Stimulated activated naive CD8-positive, alpha-beta T cell treated with anti-CD3 and anti-CD28 coated beads, Interleukin-15, amount 100 ng/mL, for 72 hours (primary cell): ENCODE data around the gene CHAT.

Experiments used
- ATAC-seq: fragments of 150-1000 bp; cut with Tn5 transposase; 2 replicates; pipeline ENCODE4 v1.10.0; 2021; ENCODE audit warnings: mild to moderate bottlenecking, moderate library complexity
- DNase-seq, 2 donors: peaks; one replicate each; pipeline ENCODE4 v3.0.0; 2021 to 2022
- H3K27ac Mint-ChIP-seq, 2 donors: one replicate each; pipeline ENCODE4 v1.8.0; 2022; ENCODE audit warnings: mild to moderate bottlenecking in 2 of 2, mixed read lengths in 2 of 2, moderate library complexity in 2 of 2
- H3K27me3 Mint-ChIP-seq: one replicate; pipeline ENCODE4 v1.8.0; 2022; ENCODE audit warnings: mixed read lengths
- H3K4me1 Mint-ChIP-seq: one replicate; pipeline ENCODE4 v1.8.0; 2022; ENCODE audit warnings: mild to moderate bottlenecking, mixed read lengths
- H3K4me3 Mint-ChIP-seq, 2 donors: one replicate each; pipeline ENCODE4 v1.8.0; 2022; ENCODE audit warnings: mild to moderate bottlenecking in 2 of 2, mixed read lengths in 2 of 2, moderate library complexity in 1 of 2
- H3K9me3 Mint-ChIP-seq, 2 donors: one replicate each; pipeline ENCODE4 v1.8.0; 2022; ENCODE audit warnings: mixed read lengths in 2 of 2

CHAT gene

GRCh38 chr10:49605216-49605938 is 8.5 kb upstream of the CHAT start:
- no peak for DNase-seq
- no peak for ATAC-seq
- peaks cover 98% of the 10 kb centered on the region for H3K27me3 Mint-ChIP-seq

GRCh38 chr10:49605939-49606509 is 7.8 kb upstream of the CHAT start:
- peaks cover 96% of the 10 kb centered on the region for H3K27me3 Mint-ChIP-seq
- ATAC-seq (no peak), DNase-seq (no peak)
- peaks cover 18% of the 10 kb centered on the region for H3K4me1 Mint-ChIP-seq
- no peaks in the 10 kb centered on the region for H3K9me3 Mint-ChIP-seq
- H3K27ac Mint-ChIP-seq: no peak overlapping the region
- H3K4me3 Mint-ChIP-seq: no peak overlapping the region

More at GRCh38 chr10:49605216-49605938, 8.5 kb upstream of the CHAT start:
- no peak overlapping the region for H3K27ac Mint-ChIP-seq
- H3K4me1 Mint-ChIP-seq: peaks cover 18% of the 10 kb centered on the region
- H3K9me3 Mint-ChIP-seq: no peaks in the 10 kb centered on the region
- no peak overlapping the region for H3K4me3 Mint-ChIP-seq

- no peak overlapping the region for H3K4me3 Mint-ChIP-seq
- peak; percentile 67 to 74 for DNase-seq
- peak; percentile 77 for ATAC-seq
- peaks cover 96% of the 10 kb centered on the region for H3K27me3 Mint-ChIP-seq
- peaks cover 0 to 8% of the 10 kb centered on the region in 2 donors for H3K9me3 Mint-ChIP-seq
- H3K27ac Mint-ChIP-seq: no peak overlapping the region
- H3K4me1 Mint-ChIP-seq: peaks cover 28% of the 10 kb centered on the region
Measured at GRCh38 chr10:49606981-49607535, 6.8 kb upstream of the CHAT start.

GRCh38 chr10:49608166-49609005 is 5.5 kb upstream of the CHAT start:
- no peak for ATAC-seq
- Mint-ChIP-seq H3K4me3 (no peak overlapping the region), H3K9me3 (peaks cover 0 to 15% of the 10 kb centered on the region in 2 donors), H3K27ac (no peak overlapping the region), H3K4me1 (peaks cover 40% of the 10 kb centered on the region), H3K27me3 (peaks cover 97% of the 10 kb centered on the region)
- DNase-seq: no peak

- H3K27me3 Mint-ChIP-seq: peaks cover 97% of the 10 kb centered on the region
- H3K9me3 Mint-ChIP-seq: peaks cover 0 to 15% of the 10 kb centered on the region in 2 donors
- DNase-seq (no peak), ATAC-seq (no peak)
- peaks cover 46% of the 10 kb centered on the region for H3K4me1 Mint-ChIP-seq
- H3K4me3 Mint-ChIP-seq: no peak overlapping the region
- H3K27ac Mint-ChIP-seq: no peak overlapping the region
Measured at GRCh38 chr10:49609006-49609282, 4.9 kb upstream of the CHAT start.

- Mint-ChIP-seq H3K27ac (peak overlapping the region in 1 of 2 donors; percentile 55), H3K4me3 (peak overlapping the region in 1 of 2 donors; percentile 11), H3K27me3 (peaks cover 98% of the 10 kb centered on the region), H3K4me1 (peaks cover 49% of the 10 kb centered on the region), H3K9me3 (peaks cover 0 to 15% of the 10 kb centered on the region in 2 donors)
- ATAC-seq (no peak), DNase-seq (no peak)
Measured at GRCh38 chr10:49609283-49610113, 4.3 kb upstream of the CHAT start.

GRCh38 chr10:49610114-49610457 is 3.8 kb upstream of the CHAT start, which contains the start of gene SLC18A3:
TSS of gene SLC18A3 (plus strand) at chr10:49610310. CDS start at chr10:49610741, 431 bp downstream.
- peak within 1 kb of the TSS in 1 of 2 donors; percentile 11 for H3K4me3 Mint-ChIP-seq
- peaks cover 98% of the 10 kb centered on the region for H3K27me3 Mint-ChIP-seq
- H3K4me1 Mint-ChIP-seq: peaks cover 55% of the 10 kb centered on the region

GRCh38 chr10:49610458-49611165 is 3.2 kb upstream of the CHAT start:
- H3K27me3 Mint-ChIP-seq: peaks cover 98% of the 10 kb centered on the region
- peaks cover 0 to 15% of the 10 kb centered on the region in 2 donors for H3K9me3 Mint-ChIP-seq
- H3K4me1 Mint-ChIP-seq: peaks cover 58% of the 10 kb centered on the region
- H3K4me3 Mint-ChIP-seq: no peak overlapping the region
- DNase-seq: no peak
- ATAC-seq: no peak
- no peak overlapping the region for H3K27ac Mint-ChIP-seq

More at GRCh38 chr10:49610114-49610457, 3.8 kb upstream of the CHAT start, which contains the start of gene SLC18A3:
- ATAC-seq (no peak), DNase-seq (no peak)
- H3K27ac Mint-ChIP-seq: peak within 1 kb of the TSS in 1 of 2 donors; percentile 55
- peaks cover 0 to 15% of the 10 kb centered on the region in 2 donors for H3K9me3 Mint-ChIP-seq

- Mint-ChIP-seq H3K9me3 (peaks cover 0 to 15% of the 10 kb centered on the region in 2 donors), H3K4me1 (peaks cover 58% of the 10 kb centered on the region), H3K27me3 (peaks cover 98% of the 10 kb centered on the region), H3K4me3 (peak overlapping the region in 1 of 2 donors; percentile 13), H3K27ac (peak overlapping the region in 1 of 2 donors; percentile 88)
- DNase-seq: no peak
- no peak for ATAC-seq
Measured at GRCh38 chr10:49611166-49611815, 2.5 kb upstream of the CHAT start.

GRCh38 chr10:49611816-49612512 is 1.9 kb upstream of the CHAT start:
- peaks cover 0 to 15% of the 10 kb centered on the region in 2 donors for H3K9me3 Mint-ChIP-seq
- no peak for ATAC-seq
- H3K4me3 Mint-ChIP-seq: peak overlapping the region in 1 of 2 donors; percentile 13
- peak overlapping the region in 1 of 2 donors; percentile 88 for H3K27ac Mint-ChIP-seq
- no peak for DNase-seq
- peaks cover 98% of the 10 kb centered on the region for H3K27me3 Mint-ChIP-seq
- peaks cover 54% of the 10 kb centered on the region for H3K4me1 Mint-ChIP-seq

- Mint-ChIP-seq H3K27me3 (peaks cover 98% of the 10 kb centered on the region), H3K27ac (no peak overlapping the region), H3K9me3 (peaks cover 0 to 15% of the 10 kb centered on the region in 2 donors), H3K4me1 (peaks cover 48% of the 10 kb centered on the region), H3K4me3 (no peak overlapping the region)
- ATAC-seq (no peak), DNase-seq (no peak)
Measured at GRCh38 chr10:49612513-49613164, 1.2 kb upstream of the CHAT start.

- Mint-ChIP-seq H3K9me3 (peaks cover 0 to 15% of the 10 kb centered on the region in 2 donors), H3K27me3 (peaks cover 98% of the 10 kb centered on the region), H3K4me1 (peaks cover 48% of the 10 kb centered on the region), H3K4me3 (no peak overlapping the region), H3K27ac (no peak overlapping the region)
- no peak for ATAC-seq
- no peak for DNase-seq
Measured at GRCh38 chr10:49613165-49613881, 514 bp upstream of the CHAT start.
